GM19238 (cell line): ENCODE measurements around the gene S100A5.
A peak's percentile ranks its signal among the peaks of the same experiment; 100 is the strongest.
"Not testable (repeated sequence)": the region's sequence is repeated elsewhere in the genome, so short reads cannot be mapped to it uniquely, and the experiment has no call there.

Experiments
- DNase-seq: peaks from one replicate; pipeline ENCODE4 v3.0.0; 2011; ENCODE audit warnings: low spot score; ENCODE audit not compliant: insufficient read length

The S100A5 gene, protein sequence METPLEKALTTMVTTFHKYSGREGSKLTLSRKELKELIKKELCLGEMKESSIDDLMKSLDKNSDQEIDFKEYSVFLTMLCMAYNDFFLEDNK

GRCh38 chr1:153540394-153541361 is at the start of gene S100A5:
Gene S100A5 (minus strand): TSS chr1:153540934. CDS start chr1:153540191, 743 bp downstream.
- no peak for DNase-seq

- no peak for DNase-seq
These were observed 47.7 kb upstream of the S100A5 start for GRCh38 chr1:153588482-153588881.

DNA sequence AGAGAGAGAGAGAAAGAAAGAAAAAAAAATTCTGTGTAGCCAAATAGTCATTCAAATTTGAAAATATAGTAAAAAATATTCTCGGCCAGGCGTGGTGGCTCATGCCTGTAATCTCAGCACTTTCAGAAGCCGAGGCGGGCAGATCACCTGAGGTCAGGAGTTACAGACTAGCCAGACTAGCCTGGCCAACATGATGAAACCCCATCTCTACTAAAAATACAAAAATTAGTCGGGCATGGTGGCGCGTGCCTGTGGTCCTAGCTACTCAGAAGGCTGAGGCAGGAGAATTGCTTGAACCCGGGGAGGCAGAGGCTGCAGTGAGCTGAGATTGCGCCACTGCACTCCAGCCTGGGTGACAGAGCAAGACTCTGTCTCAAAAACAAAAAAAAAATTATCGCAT is 47.3 kb upstream of the S100A5 start:
- not testable (repeated sequence) for DNase-seq

GRCh38 chr1:153587314-153587713 is 46.6 kb upstream of the S100A5 start:
- no peak for DNase-seq

- DNase-seq, result no peak
These were observed 45.6 kb upstream of the S100A5 start for GRCh38 chr1:153586347-153586746.

DNA sequence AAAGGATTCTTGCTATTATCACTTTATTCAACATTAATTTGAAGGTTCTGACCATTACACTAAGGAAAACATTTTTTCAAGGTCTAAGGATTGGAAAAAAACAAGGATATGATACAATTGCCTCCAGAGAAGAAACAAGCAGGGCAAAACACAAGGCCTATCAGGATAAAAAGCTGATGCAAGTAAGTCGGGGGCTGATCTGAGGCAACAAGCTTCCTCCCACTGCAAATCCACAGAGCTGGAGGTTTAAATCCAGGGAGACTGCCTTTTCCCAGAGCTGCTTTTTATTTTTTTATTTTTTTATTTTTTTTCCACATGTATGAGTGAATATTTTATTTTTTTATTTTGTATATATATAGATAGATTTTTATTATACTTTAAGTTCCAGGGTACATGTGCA is 44.3 kb upstream of the S100A5 start:
- DNase-seq, result no peak

- DNase-seq, result no peak
These were observed 43.2 kb upstream of the S100A5 start for GRCh38 chr1:153583976-153584375.

DNA sequence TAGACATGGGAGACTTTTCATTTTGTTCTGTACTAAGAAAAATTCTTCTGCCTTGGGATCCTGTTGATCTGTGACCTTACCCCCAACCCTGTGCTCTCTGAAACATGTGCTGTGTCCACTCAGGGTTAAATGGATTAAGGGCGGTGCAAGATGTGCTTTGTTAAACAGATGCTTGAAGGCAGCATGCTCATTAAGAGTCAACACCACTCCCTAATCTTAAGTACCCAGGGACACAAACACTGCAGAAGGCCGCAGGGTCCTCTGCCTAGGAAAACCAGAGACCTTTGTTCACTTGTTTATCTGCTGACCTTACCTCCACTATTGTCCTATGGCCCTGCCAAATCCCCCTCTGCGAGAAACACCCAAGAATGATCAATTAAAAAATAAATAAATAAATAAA is 42.8 kb upstream of the S100A5 start:
- not testable (repeated sequence) for DNase-seq

DNA sequence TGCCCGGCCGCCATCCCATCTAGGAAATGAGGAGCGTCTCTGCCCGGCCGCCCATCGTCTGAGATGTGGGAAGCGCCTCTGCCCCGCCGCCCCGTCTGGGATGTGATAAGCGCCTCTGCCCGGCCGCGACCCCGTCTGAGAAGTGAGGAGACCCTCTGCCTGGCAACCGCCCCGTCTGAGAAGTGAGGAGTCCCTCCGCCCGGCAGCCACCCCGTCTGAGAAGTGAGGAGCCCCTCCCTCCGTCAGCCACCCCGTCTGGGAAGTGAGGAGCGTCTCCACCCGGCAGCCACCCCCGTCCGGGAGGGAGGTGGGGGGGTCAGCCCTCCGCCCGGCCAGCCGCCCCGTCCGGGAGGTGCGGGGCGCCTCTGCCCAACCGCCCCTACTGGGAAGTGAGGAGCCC is 42.1 kb upstream of the S100A5 start:
- DNase-seq, result not testable (repeated sequence)

- DNase-seq, result no peak
These were observed 38.2 kb upstream of the S100A5 start for GRCh38 chr1:153578936-153579335.

DNA sequence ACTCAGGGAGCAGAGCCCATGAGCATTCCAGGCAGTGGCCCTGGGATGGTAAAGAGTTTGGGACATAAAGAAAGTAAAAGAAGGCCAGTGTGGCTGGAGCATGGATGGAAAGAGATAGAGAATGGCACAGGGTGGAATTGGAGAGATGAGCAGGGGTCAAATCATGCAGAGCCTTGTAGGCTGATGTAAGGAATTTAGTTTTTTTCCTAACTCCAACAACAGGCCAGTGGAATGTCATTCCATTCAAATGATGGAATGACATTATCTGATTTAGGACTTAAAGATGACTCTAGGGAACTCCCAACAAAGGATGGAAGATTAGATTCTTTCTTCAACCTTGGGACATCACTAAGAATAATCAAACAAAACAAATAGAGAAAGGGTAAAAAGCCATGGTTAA is 37.8 kb upstream of the S100A5 start:
- DNase-seq, result no peak

- DNase-seq, result no peak
These were observed 36.9 kb upstream of the S100A5 start for GRCh38 chr1:153577624-153578051.

DNA sequence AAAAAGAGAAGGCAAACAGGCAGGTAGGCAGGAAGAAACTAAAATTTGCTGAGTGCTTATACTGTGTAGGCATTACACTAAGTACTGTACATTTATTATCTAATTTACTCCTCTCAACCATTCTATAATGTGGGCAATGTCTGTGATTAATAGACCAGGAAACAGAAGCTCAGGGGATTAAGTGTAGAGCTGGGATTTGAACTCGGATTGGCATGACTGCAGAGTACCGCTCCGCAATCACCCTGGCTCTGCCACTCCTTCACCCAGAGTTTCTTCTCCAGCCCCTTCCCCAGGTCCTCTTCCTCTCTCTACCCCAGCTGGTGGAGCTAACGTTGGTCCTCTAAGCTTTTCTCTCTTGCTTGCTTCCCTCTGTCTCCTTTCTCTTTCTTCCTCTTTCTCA is 36.4 kb upstream of the S100A5 start:
- no peak for DNase-seq

DNA sequence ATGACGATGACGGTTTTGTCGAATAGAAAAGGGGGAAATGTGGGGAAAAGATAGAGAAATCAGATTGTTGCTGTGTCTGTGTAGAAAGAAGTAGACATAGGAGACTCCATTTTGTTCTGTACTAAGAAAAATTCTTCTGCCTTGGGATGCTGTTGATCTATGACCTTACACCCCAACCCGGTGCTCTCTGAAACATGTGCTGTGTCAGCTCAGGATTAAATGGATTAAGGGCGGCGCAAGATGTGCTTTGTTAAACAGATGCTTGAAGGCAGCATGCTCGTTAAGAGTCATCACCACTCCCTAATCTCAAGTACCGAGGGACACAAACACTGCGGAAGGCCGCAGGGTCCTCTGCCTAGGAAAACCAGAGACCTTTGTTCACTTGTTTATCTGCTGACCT is 34.8 kb upstream of the S100A5 start:
- not testable (repeated sequence) for DNase-seq

GRCh38 chr1:153575081-153575491 is 34.4 kb upstream of the S100A5 start:
- DNase-seq, result not testable (repeated sequence)

- DNase-seq, result no peak
These were observed 32.6 kb upstream of the S100A5 start for GRCh38 chr1:153573351-153573750.

GRCh38 chr1:153572569-153573015 is 31.9 kb upstream of the S100A5 start:
- DNase-seq, result peak; percentile 63

- DNase-seq, result no peak
These were observed 31.0 kb upstream of the S100A5 start for GRCh38 chr1:153571706-153572105.

- DNase-seq, result no peak
These were observed 30.1 kb upstream of the S100A5 start for GRCh38 chr1:153570874-153571273.

DNA sequence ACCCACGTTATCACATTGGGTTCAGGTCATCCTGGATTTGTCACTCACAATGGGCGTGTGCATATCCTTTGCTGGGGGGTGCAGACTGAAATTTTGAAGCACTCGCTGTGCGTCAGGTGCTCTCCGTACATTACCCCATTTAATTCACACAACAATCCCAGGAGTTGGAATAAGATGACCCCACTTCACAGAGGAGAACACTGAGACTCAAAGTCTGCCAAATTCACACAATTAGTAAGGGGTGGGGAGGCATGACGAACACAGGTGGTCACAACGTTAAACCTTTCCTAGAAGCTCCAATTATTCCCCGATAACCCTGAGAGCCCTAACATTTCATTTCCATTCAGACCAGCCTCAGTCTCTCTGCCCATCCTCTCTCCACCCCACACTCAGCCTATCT is 28.7 kb upstream of the S100A5 start:
- no peak for DNase-seq

DNA sequence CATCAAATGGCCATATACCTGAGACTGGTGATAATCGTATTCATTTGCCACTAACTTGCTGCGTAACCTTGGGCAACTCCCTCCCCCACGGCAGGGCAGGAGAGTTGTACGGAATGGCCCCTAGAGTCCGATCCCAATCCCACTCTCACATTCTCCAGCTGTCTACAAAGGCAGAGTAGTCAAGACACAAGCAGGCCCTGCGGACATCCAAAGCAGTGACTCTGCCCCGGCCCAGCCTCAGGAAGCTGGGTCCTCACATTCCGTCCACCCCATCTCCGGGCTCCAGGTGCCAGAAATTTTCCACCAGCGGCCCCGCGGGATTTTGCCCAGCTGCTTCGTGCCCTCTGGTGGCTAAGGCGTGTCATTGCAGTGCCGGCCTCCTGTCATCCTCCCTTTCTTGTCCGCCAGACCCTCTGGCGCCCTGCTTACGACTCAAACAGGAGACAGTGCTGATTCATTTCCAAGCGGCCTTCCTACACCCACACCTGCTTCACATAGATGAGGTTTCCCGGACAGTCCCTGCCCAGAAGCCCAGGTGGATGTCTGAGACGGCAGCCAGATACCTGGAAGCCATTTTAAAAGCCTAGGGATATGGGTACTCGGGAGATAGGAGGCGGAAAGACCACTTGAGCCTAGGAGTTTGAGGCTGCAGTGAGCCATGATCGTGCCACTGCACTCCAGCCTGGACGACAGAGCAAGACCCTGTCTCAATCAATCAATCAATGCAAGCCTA is 27.8 kb upstream of the S100A5 start:
- peak; percentile 76 for DNase-seq
